Right ventricle myocardium inferior (tissue), 1 donor: ENCODE data around the gene HSPA4. TPM values are rescaled to one million over a fixed set of nuclear protein-coding genes. Genes with fewer than 3 reads are reported as not detected.
A peak's percentile ranks its signal among the peaks of the same experiment; 100 is the strongest.
"Not testable (repeated sequence)": the region's sequence is repeated elsewhere in the genome, so short reads cannot be mapped to it uniquely, and the experiment has no call there.

Source experiments
- ATAC-seq: fragments of 200-7000 bp; cut with Tn5 transposase; one replicate; pipeline ENCODE4 v1.9.1; 2020; ENCODE audit warnings: mild to moderate bottlenecking, moderate library complexity
- DNase-seq: peaks from one replicate; pipeline ENCODE4 v3.0.0; 2021; ENCODE audit errors: missing footprints
- intact Hi-C: fragments of 100-400 bp; cut with DNase I; formaldehyde crosslinking; loops from one replicate; pipeline ENCODE4 v1.11.0; 2022
- total RNA-seq: library from RNA; stranded (reverse); fragmentation: NEBNext Ultra II Directional; extraction: Animal tissue kit (Norgen Biotek cat#: 25700); gene quantifications from one replicate; pipeline ENCODE4 v1.2.1, GENCODE V29; 2021
- donor health status: DM: no; HTN: yes; CAD: no; lungs with severe emphysema.

Gene HSPA4
- total RNA-seq, 1 donor from 2014 or later = 77.4 TPM

GRCh38 chr5:133116601-133117000, 64.8 kb downstream of the HSPA4 start:
- intact Hi-C loops = loop anchor here (10.0 kb wide), 2 partner anchors 498 to 758 kb away; partner anchors contain the start of gene FSTL4
- no peak for DNase-seq

GRCh38 chr5:133117166-133117911, 65.5 kb downstream of the HSPA4 start:
- intact Hi-C loops = loop anchor here (10.0 kb wide), 2 partner anchors 497 to 757 kb away; partner anchors contain the start of gene FSTL4
- DNase-seq = no peak
- ATAC-seq = no peak

More at GRCh38 chr5:133116601-133117000, 64.8 kb downstream of the HSPA4 start:
- no peak for ATAC-seq

GRCh38 chr5:133117912-133118445, 66.2 kb downstream of the HSPA4 start:
- no peak for DNase-seq
- ATAC-seq = no peak

GRCh38 chr5:133118741-133119140, 66.9 kb downstream of the HSPA4 start:
- intact Hi-C loops = loop anchor here (10.0 kb wide), 2 partner anchors 496 to 756 kb away; partner anchors contain the start of gene FSTL4
- ATAC-seq (no peak), DNase-seq (no peak)

More at GRCh38 chr5:133117912-133118445, 66.2 kb downstream of the HSPA4 start:
- intact Hi-C loops = loop anchor here (10.0 kb wide), 2 partner anchors 497 to 757 kb away; partner anchors contain the start of gene FSTL4

GRCh38 chr5:133119233-133119711, 67.5 kb downstream of the HSPA4 start:
- intact Hi-C loops = loop anchor here (10.0 kb wide), 2 partner anchors 496 to 756 kb away; partner anchors contain the start of gene FSTL4
- ATAC-seq = no peak
- no peak for DNase-seq

- ATAC-seq (no peak), DNase-seq (no peak)
- intact Hi-C loops = no loop called here
Measured at GRCh38 chr5:133120156-133120750, 68.4 kb downstream of the HSPA4 start.

- DNase-seq (no peak), ATAC-seq (no peak)
- intact Hi-C loops = no loop called here
Measured at GRCh38 chr5:133121080-133121479, 69.3 kb downstream of the HSPA4 start.

- no peak for ATAC-seq
- DNase-seq = no peak
- intact Hi-C loops = no loop called here
Measured at GRCh38 chr5:133121611-133122150, 69.9 kb downstream of the HSPA4 start.

GRCh38 chr5:133122711-133123110, 70.9 kb downstream of the HSPA4 start:
- ATAC-seq (no peak), DNase-seq (no peak)
- intact Hi-C loops = no loop called here

GRCh38 chr5:133123297-133123696, 71.5 kb downstream of the HSPA4 start:
- intact Hi-C loops = no loop called here
- DNase-seq = no peak
- no peak for ATAC-seq

- DNase-seq (no peak), ATAC-seq (no peak)
- intact Hi-C loops = no loop called here
Measured at GRCh38 chr5:133124891-133125290, 73.1 kb downstream of the HSPA4 start.

GRCh38 chr5:133128066-133128465, 76.3 kb downstream of the HSPA4 start:
- no peak for ATAC-seq
- intact Hi-C loops = no loop called here

GRCh38 chr5:133129289-133129688, 77.5 kb downstream of the HSPA4 start:
- no peak for ATAC-seq
- no peak for DNase-seq
- intact Hi-C loops = no loop called here

More at GRCh38 chr5:133128066-133128465, 76.3 kb downstream of the HSPA4 start:
- DNase-seq = no peak

GRCh38 chr5:133129950-133130349, 78.1 kb downstream of the HSPA4 start:
- DNase-seq (no peak), ATAC-seq (no peak)
- intact Hi-C loops = no loop called here

- ATAC-seq (peak; percentile 23), DNase-seq (no peak)
- intact Hi-C loops = no loop called here
Measured at GRCh38 chr5:133130387-133131118, 78.7 kb downstream of the HSPA4 start.

GRCh38 chr5:133132717-133133116, 80.9 kb downstream of the HSPA4 start:
- DNase-seq (no peak), ATAC-seq (no peak)
- intact Hi-C loops = no loop called here

- ATAC-seq, intact Hi-C loops, DNase-seq: not testable (repeated sequence)
Measured at GRCh38 chr5:133133241-133133640, 81.4 kb downstream of the HSPA4 start.

GRCh38 chr5:133136890-133137289, 85.1 kb downstream of the HSPA4 start:
- ATAC-seq, DNase-seq, intact Hi-C loops: not testable (repeated sequence)

GRCh38 chr5:133140311-133140710, 88.5 kb downstream of the HSPA4 start:
- DNase-seq (no peak), ATAC-seq (no peak)
- intact Hi-C loops = no loop called here
